Spleen (tissue), 11 donors: ENCODE measurements around the gene BOK. TPM values are rescaled to one million over a fixed set of nuclear protein-coding genes. Genes with fewer than 3 reads are reported as not detected.
A peak's percentile ranks its signal among the peaks of the same experiment; 100 is the strongest.

Source experiments
- DNase-seq: peaks from one replicate; pipeline ENCODE4 v3.0.0-alpha.2; 2020
- H3K27ac ChIP-seq, 8 donors: fragments of 200-600 bp; sonication (generic) in 7 of 8; 1 replicate in 4 of 8; 2 replicates in 4 of 8; pipeline versions ENCODE4 v1.5.0 to v1.8.0; 2016 to 2021; ENCODE audit warnings: inconsistent platforms in 4 of 8, mild to moderate bottlenecking in 4 of 8, moderate library complexity in 1 of 8
- H3K27me3 ChIP-seq, 7 donors: fragments of 200-600 bp; sonication (generic) in 6 of 7; replicated peaks in 1 of 7; 1 replicate in 4 of 7; 2 replicates in 3 of 7; pipeline versions ENCODE4 v1.5.0 to v1.8.0; 2016 to 2021; ENCODE audit warnings: inconsistent platforms in 3 of 7, mild to moderate bottlenecking in 1 of 7
- H3K36me3 ChIP-seq, 6 donors: fragments of 200-600 bp; sonication (generic) in 5 of 6; 1 replicate in 4 of 6; 2 replicates in 2 of 6; pipeline versions ENCODE4 v1.5.0 to v1.8.0; 2016 to 2021; ENCODE audit warnings: inconsistent platforms in 2 of 6
- H3K4me1 ChIP-seq, 6 donors: fragments of 200-600 bp; sonication (generic) in 5 of 6; 1 replicate in 3 of 6; 2 replicates in 3 of 6; pipeline versions ENCODE4 v1.5.0 to v1.8.0; 2016 to 2021; ENCODE audit warnings: inconsistent platforms in 3 of 6
- H3K4me3 ChIP-seq, 8 donors: fragments of 200-600 bp; sonication (generic) in 7 of 8; 1 replicate in 4 of 8; 2 replicates in 4 of 8; pipeline versions ENCODE4 v1.5.0 to v1.8.0; 2016 to 2021; ENCODE audit warnings: inconsistent platforms in 4 of 8, mild to moderate bottlenecking in 4 of 8, moderate library complexity in 2 of 8
- H3K9me3 ChIP-seq, 8 donors: fragments of 200-600 bp; sonication (generic) in 7 of 8; 1 replicate in 4 of 8; 2 replicates in 4 of 8; pipeline versions ENCODE4 v1.5.0 to v1.8.0; 2016 to 2021; ENCODE audit warnings: inconsistent platforms in 4 of 8
- CTCF ChIP-seq, 11 experiments: fragments of 200-600 bp in 7 of 11; fragments of 450-650 bp in 4 of 11; sonication (generic) in 4 of 11; IDR thresholded peaks in 8 of 11; conservative IDR thresholded peaks in 3 of 11; 1 replicate in 7 of 11; 2 replicates in 4 of 11; pipeline versions ENCODE4 v1.4.0 to v1.8.0; 2016 to 2021; ENCODE audit warnings: antibody characterized with exemption in 11 of 11, inconsistent platforms in 4 of 11, mild to moderate bottlenecking in 1 of 11
- POLR2A ChIP-seq, 3 donors: fragments of 450-650 bp; IDR thresholded peaks; one replicate each; pipeline ENCODE4 v1.5.1; 2017; ENCODE audit warnings: antibody characterized with exemption in 3 of 3, mild to moderate bottlenecking in 1 of 3
- POLR2AphosphoS5 ChIP-seq, 3 donors: sonication (generic); formaldehyde crosslinking; IDR thresholded peaks; one replicate each; pipeline ENCODE4 v1.5.1; 2017; ENCODE audit warnings: antibody characterized with exemption in 3 of 3
- WGBS, 5 donors: extraction: QIAGEN DNeasy Blood & Tissue Kit in 3 of 5; methylation state at CpG; one replicate each; pipeline versions ENCODE4 v1.1.5 to v1.1.7; 2013 to 2018; 5-methylcytosine and 5-hydroxymethylcytosine counted together
- intact Hi-C: fragments of 100-400 bp; cut with DNase I; formaldehyde crosslinking; loops from one replicate; pipeline ENCODE4 v1.15.0; 2023; ENCODE audit warnings: low total_unique reads
- polyA plus RNA-seq, 3 donors: library from polyadenylated mRNA; stranded (reverse); fragments of 200-250 nt; gene quantifications; one replicate each; pipeline ENCODE4 v1.2.1, GENCODE V29; 2013
- total RNA-seq, 7 donors: library from RNA; depleted of rRNA in 3 of 7; stranded (reverse); fragments of >200 nt in 3 of 7; fragmentation: NEBNext Ultra II Directional in 4 of 7; extraction: Animal tissue kit (Norgen Biotek cat#: 25700) in 4 of 7; gene quantifications; one replicate each; pipeline versions ENCODE4 v1.1.0 to v1.2.1, GENCODE V29; 2016 to 2021
- donor health status: healthy with polysubstance abuse.
- donor health status: DM: no; HTN: no; CAD: no; lungs with moderate emphysema.
- donor health status: DM: no; HTN: no; CAD: no.
- donor health status: Bipolar disorder and iron deficiency.
- donor health status: healthy.
- donor health status: DM: no; HTN: no; CAD: no.
- donor health status: DM: yes; HTN: yes; CAD: no.

BOK gene
- total and polyA plus RNA-seq, 10 donors, result 3.0 to 19.4 (median 7.5) TPM

GRCh38 chr2:241567776-241568175 lies 9.2 kb downstream of the BOK start:
- H3K4me1 ChIP-seq, result peaks cover 0 to 33% (median 17%) of the 10 kb centered on the region in 6 donors
- peak overlapping the region in 1 of 8 donors; percentile 36 for H3K27ac ChIP-seq
- intact Hi-C loops, result no loop called here
- H3K9me3 ChIP-seq, result no peaks in the 10 kb centered on the region
- H3K36me3 ChIP-seq, result peaks cover 0 to 17% (median 0%) of the 10 kb centered on the region in 6 donors
- H3K27me3 ChIP-seq, result no peaks in the 10 kb centered on the region
- DNase-seq, result no peak
- WGBS, 5 donors, result 86 to 92% (median 87%) methylated on average over 7 to 8 of the region's 8 CpGs
- H3K4me3 ChIP-seq, result no peak overlapping the region
- no peak for TF ChIP-seq CTCF (IDR thresholded peaks at IDR 0.05 in 8 of 11, conservative IDR thresholded peaks at IDR 0.05 in 3 of 11)
- TF ChIP-seq POLR2A (IDR thresholded peaks at IDR 0.05), result no peak
- no peak for TF ChIP-seq POLR2AphosphoS5 (IDR thresholded peaks at IDR 0.05)

DNA sequence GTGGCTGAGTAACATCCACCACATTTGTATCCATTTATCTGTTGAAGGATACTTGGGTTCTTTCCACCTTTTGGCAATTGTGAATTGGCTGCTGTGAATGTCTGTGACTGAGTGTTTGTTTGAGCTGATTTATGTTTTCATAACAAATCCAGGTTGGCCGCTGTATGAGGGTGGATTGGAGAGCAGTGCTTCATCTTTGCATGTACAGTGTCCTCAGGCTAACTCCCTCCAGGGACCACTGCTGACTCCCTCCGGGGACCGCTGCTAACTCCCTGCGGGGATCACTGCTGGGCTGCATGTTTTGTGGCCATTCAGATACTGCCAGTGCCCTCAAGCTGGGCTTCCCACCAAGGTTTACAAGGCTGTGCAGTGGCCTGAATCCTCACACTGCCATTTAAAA lies 10.2 kb downstream of the BOK start:
- H3K27ac ChIP-seq, result no peak overlapping the region
- H3K4me3 ChIP-seq, result no peak overlapping the region
- WGBS, 5 donors, result 93 to 98% (median 95%) methylated on average over 4 of the region's 4 CpGs
- H3K4me1 ChIP-seq, result peaks cover 0 to 26% (median 13%) of the 10 kb centered on the region in 6 donors
- TF ChIP-seq POLR2AphosphoS5 (IDR thresholded peaks at IDR 0.05) (no peak), POLR2A (IDR thresholded peaks at IDR 0.05) (no peak), CTCF (IDR thresholded peaks at IDR 0.05 in 8 of 11, conservative IDR thresholded peaks at IDR 0.05 in 3 of 11) (no peak)
- H3K36me3 ChIP-seq, result peaks cover 0 to 25% (median under 1%) of the 10 kb centered on the region in 6 donors
- intact Hi-C loops, result no loop called here
- no peaks in the 10 kb centered on the region for H3K9me3 ChIP-seq
- peak; percentile 33 for DNase-seq
- no peaks in the 10 kb centered on the region for H3K27me3 ChIP-seq

- peaks cover 0 to 15% (median 5%) of the 10 kb centered on the region in 6 donors for H3K4me1 ChIP-seq
- no peaks in the 10 kb centered on the region for H3K27me3 ChIP-seq
- peaks cover 0 to 37% (median 5%) of the 10 kb centered on the region in 6 donors for H3K36me3 ChIP-seq
- H3K4me3 ChIP-seq, result no peak overlapping the region
- H3K27ac ChIP-seq, result no peak overlapping the region
- TF ChIP-seq CTCF (IDR thresholded peaks at IDR 0.05 in 8 of 11, conservative IDR thresholded peaks at IDR 0.05 in 3 of 11), result no peak
- 88 to 98% (median 93%) methylated on average over 15 to 23 of the region's 23 CpGs for WGBS, 5 donors
- DNase-seq, result peak; percentile 61
- H3K9me3 ChIP-seq, result no peaks in the 10 kb centered on the region
- intact Hi-C loops, result no loop called here
Observed at GRCh38 chr2:241569831-241570281, 11.3 kb downstream of the BOK start.

- WGBS, 5 donors, result 57 to 79% (median 66%) methylated on average over 22 to 23 of the region's 23 CpGs
- Histone ChIP-seq H3K4me3 (no peak overlapping the region), H3K9me3 (no peaks in the 10 kb centered on the region), H3K27me3 (no peaks in the 10 kb centered on the region), H3K27ac (peak overlapping the region in 1 of 8 donors; percentile 17), H3K4me1 (peaks cover 0 to 7% (median 0%) of the 10 kb centered on the region in 6 donors), H3K36me3 (peaks cover 0 to 44% (median 5%) of the 10 kb centered on the region in 6 donors)
- peak; percentile 74 for DNase-seq
- no peak for TF ChIP-seq CTCF (IDR thresholded peaks at IDR 0.05 in 8 of 11, conservative IDR thresholded peaks at IDR 0.05 in 3 of 11)
- TF ChIP-seq POLR2AphosphoS5 (IDR thresholded peaks at IDR 0.05), result peak in 1 of 3 donors; percentile 19
- TF ChIP-seq POLR2A (IDR thresholded peaks at IDR 0.05), result no peak
- intact Hi-C loops, result no loop called here
Observed at GRCh38 chr2:241570961-241571581, 12.5 kb downstream of the BOK start.
